Central memory CD4-positive, alpha-beta T cell (primary cell): ENCODE results near the gene PRSS23.
"Not testable (repeated sequence)": the region's sequence is repeated elsewhere in the genome, so short reads cannot be mapped to it uniquely, and the experiment has no call there.

Source experiments
- DNase-seq: peaks from one replicate; pipeline ENCODE4 v3.0.0; 2022
- total RNA-seq, 3 experiments: gene quantifications; one replicate each; lab custom pipeline; 2026; lab: John Stamatoyannopoulos, UW

The PRSS23 gene, protein sequence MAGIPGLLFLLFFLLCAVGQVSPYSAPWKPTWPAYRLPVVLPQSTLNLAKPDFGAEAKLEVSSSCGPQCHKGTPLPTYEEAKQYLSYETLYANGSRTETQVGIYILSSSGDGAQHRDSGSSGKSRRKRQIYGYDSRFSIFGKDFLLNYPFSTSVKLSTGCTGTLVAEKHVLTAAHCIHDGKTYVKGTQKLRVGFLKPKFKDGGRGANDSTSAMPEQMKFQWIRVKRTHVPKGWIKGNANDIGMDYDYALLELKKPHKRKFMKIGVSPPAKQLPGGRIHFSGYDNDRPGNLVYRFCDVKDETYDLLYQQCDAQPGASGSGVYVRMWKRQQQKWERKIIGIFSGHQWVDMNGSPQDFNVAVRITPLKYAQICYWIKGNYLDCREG
- total RNA-seq = 0.05 to 6.5 (median 0.19) reads per million in 3 experiments

GRCh38 chr11:86800076-86800959, at the start of gene PRSS23:
PRSS23 (plus strand) TSS chr11:86800542; CDS start chr11:86807644, 7,102 bp downstream.
- DNase-seq = no peak

GRCh38 chr11:86753459-86753858, 46.9 kb upstream of the PRSS23 start:
- no peak for DNase-seq

DNA sequence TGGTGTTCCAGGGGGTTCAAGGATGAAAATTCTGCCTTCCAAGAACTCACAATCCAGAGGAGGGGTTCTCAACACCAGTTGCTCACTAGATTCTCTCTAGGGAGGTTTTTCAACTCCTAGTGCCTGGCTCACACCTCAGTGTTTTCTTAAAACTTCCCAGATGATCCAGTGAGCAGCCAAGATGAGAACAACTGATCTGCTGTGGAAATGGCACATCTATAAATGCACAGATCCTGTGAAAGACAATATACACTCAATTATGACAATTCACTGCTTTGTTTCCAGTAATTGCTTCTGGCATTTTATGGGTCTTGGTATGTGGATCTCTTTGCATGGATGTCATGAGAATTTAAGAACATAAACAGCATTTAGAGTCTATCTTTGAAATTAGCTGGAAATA, 45.2 kb upstream of the PRSS23 start:
- no peak for DNase-seq

DNA sequence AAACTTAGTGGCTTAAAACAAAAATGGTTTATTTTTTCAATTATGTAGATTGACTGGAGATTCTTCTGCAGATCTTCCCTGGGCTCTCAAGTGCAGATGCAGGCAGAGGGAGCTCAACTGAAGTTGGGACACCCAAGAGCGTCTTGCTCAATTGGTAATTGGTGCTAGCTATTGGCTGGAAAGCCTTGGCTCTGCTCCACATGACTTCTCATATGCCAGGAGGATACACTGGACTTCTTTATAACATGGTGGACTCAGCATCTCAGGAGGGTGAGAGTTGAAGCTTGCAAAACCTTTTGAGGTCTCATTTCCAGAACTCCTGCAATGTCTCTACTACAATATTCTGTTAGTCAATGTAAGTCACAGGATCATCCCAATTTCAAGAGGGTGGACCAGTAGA, 42.2 kb upstream of the PRSS23 start:
- DNase-seq = no peak

DNA sequence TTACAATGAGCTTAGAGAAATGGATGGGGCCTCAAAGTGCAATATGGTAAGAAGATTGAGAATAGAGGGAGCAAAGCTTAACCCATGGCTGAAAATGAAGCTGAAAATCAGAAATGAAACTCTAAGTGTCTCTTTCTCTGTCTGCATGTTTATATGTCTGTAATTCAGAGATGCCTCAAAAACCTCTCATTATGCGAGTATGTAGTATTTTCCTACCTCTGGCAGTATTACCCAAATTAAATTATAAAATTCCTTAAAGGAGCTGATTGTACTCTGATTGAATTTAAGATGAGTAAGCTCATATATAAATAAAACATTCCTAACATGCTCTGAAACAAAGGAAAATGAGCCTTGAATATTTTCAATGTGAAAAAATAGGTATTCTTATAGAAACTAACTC, 39.8 kb upstream of the PRSS23 start:
- no peak for DNase-seq

DNA sequence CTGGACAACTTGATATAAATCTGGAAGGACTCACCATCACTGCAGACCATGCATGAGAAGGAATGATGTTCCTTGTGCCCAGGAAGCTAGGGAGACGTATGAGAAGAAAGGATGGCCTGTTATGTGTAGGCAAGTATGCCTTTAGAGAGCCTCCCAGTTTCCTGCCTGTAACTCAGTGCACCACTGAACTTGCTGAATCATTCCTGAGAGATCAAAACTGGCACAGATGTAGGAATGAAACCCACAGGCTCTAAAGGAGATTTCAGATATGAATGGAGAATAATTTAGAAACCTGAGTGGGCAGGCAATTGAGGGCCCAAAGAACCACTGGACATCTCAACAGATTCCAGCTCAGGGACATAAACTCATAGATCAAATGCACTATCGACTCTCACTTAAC, 38.4 kb upstream of the PRSS23 start:
- DNase-seq = no peak

DNA sequence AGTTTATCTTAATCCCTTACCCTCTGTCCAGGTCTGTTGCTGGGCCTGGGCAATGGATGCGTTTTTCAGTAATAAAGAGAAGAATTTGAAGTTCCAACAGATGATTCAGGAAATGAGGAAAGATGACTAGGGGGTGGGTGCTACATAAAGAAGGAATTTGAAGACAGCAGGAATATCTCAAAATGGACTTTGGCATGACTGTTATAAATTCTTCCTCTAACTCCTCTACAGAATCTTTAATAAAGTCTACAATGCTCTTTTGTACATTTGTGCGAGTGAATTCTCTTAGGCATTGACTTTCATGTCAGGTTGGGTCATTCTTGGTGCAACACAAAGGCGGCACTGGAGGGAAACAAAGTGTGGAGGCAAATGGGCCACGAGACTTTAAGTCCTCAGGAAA, 35.1 kb upstream of the PRSS23 start:
- DNase-seq = no peak

DNA sequence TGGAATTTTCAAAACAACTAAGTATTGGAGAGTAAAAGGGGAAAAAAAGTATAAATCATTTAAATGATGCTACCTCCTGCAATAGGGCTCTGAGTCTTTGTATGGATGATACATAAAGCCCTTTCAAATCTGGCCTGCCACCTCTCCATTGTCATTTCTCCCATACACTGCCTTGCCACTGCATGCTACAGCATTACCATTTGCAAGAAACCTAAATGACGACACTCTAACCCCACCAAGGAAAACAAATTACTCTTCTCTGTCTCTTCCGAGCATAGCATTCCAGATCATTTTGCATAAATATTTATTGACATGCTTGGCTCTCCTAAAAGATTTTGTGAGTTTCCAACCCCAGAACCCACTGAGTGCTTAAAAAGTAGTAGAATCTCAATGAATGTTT, 34.5 kb upstream of the PRSS23 start:
- no peak for DNase-seq

- DNase-seq = no peak
Measured at GRCh38 chr11:86769219-86769618, 31.1 kb upstream of the PRSS23 start.

GRCh38 chr11:86770473-86771027, 29.8 kb upstream of the PRSS23 start:
- not testable (repeated sequence) for DNase-seq

DNA sequence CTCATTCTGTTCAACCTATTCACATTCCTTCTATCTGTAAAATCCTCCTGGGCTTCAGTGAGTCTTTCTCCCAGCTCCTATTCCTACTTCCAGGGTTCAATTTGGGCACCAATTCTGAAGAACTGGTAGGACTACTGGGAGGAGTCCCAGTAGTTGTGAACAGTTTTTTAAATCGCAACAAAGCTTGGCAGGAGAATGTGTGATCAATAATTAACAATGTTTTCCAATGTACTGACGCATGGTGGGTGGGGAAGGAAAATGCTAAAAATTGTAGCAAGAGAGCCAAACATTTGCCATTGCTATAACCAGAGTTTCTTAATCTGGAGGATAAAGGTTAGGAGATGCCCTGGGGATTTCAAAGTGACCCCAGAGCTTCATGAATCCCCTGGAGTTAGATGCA, 27.3 kb upstream of the PRSS23 start:
- no peak for DNase-seq

GRCh38 chr11:86773513-86774252, 26.7 kb upstream of the PRSS23 start:
- DNase-seq = no peak

DNA sequence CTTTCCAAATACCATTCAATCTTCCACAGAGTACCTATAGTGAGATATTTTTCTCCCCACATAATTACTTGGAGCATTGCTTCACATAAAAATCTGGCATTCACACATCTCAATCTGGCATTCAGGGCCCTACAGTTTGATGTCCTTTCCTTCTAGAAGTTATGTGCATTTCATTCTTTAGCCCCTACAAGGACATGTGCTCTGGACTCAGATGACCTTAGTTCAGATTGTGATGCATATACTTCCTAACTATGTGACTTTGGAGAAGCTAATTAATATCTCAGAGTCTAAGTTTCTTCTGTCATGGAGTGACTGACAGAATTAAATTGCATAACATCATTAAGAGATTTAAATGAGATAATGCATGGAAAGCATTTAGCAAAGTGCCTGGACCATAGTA, 25.9 kb upstream of the PRSS23 start:
- DNase-seq = no peak

DNA sequence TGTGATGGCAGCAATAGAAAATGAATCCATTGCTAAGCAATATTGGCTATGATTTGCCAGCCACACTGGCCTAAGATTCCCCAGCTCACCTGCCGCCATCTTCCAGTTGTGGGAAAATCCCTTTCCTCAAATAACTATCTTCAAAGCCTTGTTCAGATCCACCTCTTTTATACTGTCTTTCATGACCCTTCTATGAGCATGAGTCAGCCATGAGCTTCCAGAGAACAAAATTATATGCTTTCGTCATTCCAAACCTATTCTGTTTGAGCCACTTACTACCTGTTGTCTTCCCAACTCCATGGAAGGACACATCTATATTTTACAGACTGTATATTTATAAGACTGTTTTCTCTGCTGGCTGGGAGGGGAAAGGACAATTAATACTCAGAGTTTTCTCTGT, 25.0 kb upstream of the PRSS23 start:
- DNase-seq = no peak

GRCh38 chr11:86781546-86781945, 18.8 kb upstream of the PRSS23 start:
- DNase-seq = no peak

DNA sequence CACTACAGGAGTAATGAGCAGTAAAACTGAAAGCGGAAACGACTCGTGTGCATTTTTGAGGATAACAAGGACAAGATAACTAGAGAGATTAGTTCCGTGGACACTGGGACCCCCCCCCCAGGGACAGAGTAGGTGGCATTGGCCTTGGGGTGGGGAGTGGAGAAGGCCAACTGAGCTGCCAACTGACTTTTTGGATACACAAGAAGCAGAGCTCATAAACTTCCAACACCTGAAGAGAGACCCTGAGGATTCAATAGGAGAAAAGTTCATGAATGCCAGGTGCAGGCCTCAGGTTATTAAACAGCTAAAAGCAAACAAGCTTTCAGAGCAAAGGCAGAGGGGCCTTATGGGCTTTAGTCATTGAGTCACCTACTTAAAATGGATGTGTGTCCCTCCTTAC, 17.6 kb upstream of the PRSS23 start:
- DNase-seq = no peak

- DNase-seq = no peak
Measured at GRCh38 chr11:86783661-86784060, 16.7 kb upstream of the PRSS23 start.

GRCh38 chr11:86784241-86784681, 16.1 kb upstream of the PRSS23 start:
- DNase-seq = no peak

DNA sequence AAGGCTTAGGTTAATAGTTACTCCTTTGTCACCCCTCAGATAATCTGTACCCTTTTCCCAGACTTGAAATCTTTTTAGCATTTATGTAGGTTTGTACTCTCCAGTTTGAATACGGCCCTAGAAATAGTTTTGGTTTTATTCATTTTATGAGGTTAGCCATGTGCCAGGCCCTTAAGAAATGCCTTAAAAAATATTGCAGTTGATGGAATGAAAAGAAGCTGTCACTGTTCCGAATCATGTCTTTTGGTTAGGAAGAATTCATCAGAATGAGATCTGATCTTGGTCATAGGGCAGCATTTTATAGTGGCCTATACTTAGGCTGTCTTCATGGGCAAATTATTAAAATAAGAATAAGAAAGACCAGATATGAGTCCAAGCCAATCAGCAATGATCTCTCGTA, 14.8 kb upstream of the PRSS23 start:
- no peak for DNase-seq

- no peak for DNase-seq
Measured at GRCh38 chr11:86787018-86787536, 13.3 kb upstream of the PRSS23 start.

DNA sequence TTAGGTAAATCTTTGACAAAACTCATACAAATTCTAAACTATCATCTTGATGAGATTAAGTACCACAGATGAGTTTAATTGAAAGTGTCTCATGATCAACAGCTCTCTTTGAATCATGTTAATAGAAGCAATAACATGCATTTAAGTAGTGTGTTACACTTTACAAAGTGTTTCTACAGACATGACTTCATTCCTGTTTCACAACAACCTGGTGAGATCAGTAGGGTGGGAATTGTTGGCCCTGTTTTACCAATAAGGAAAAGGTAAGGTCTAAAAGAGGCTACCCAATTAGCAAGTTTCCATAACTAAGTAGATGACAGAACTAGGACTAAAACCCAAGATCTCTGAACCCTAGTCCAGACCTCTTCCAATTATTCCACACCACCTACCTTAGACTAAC, 12.7 kb upstream of the PRSS23 start:
- no peak for DNase-seq

DNA sequence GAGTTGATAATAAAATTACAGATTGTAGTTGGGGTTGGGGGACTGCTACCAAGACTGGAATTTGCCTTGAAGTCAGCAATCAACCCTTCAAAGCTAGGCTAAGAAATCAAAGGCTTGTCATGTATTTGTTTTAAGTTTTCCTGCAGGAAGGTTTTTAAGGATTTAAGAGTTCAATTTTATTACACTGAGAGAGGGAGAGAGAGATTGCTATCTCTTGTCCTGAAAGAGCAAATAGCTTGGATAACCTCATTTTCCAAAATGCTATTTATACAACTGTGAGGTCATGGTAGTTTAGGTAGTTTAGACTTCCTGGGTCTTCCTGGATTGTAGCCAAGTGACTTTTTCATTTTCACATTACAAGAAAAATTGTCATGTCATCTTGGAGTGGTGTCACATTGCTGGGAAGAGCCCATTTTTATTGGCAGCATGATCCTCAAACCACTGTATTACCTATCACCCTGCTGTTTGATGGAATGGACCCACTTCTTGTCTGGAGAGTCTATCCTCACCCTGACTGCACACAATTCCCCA, 10.1 kb upstream of the PRSS23 start:
- DNase-seq = no peak
